Hematopoietic multipotent progenitor cell (in vitro differentiated cells): ENCODE results near the gene ZMYM4. TPM values are rescaled to one million over a fixed set of nuclear protein-coding genes. Genes with fewer than 3 reads are reported as not detected.
A peak's percentile ranks its signal among the peaks of the same experiment; 100 is the strongest.
"Not testable (repeated sequence)": the region's sequence is repeated elsewhere in the genome, so short reads cannot be mapped to it uniquely, and the experiment has no call there.

Experiments used
- DNase-seq, 3 donors: peaks; one replicate each; pipeline ENCODE4 v3.0.0-alpha.2; 2011 to 2015; ENCODE audit warnings: low read depth in 2 of 3, low spot score in 2 of 3
- small RNA-seq: library from RNA; depleted of rRNA; stranded (forward); fragments of <200 nt; gene quantifications from one replicate; pipeline ENCODE3, GENCODE V24; 2012
- total RNA-seq: library from RNA; depleted of rRNA; stranded (reverse); fragments of >200 nt; gene quantifications from one replicate; pipeline ENCODE4 v1.2.3, GENCODE V29; 2012

ZMYM4 gene
- total RNA-seq, 1 donor = 26.7 TPM

- no peak for DNase-seq
Measured at GRCh38 chr1:35448344-35448801, 179.9 kb downstream of the ZMYM4 start.

GRCh38 chr1:35449334-35450008, 181.0 kb downstream of the ZMYM4 start:
- no peak for DNase-seq

GRCh38 chr1:35451125-35451528, 182.6 kb downstream of the ZMYM4 start:
- peak; percentile 54 to 84 (median 59) for DNase-seq

GRCh38 chr1:35452106-35452774, 183.7 kb downstream of the ZMYM4 start:
- DNase-seq = peak in 2 of 3 donors; percentile 18 to 54

GRCh38 chr1:35453031-35453430, 184.5 kb downstream of the ZMYM4 start:
- no peak for DNase-seq

- no peak for DNase-seq
Measured at GRCh38 chr1:35454176-35454575, 185.7 kb downstream of the ZMYM4 start.

- DNase-seq = no peak
Measured at GRCh38 chr1:35454616-35455015, 186.1 kb downstream of the ZMYM4 start.

GRCh38 chr1:35460796-35461195, 192.3 kb downstream of the ZMYM4 start:
- no peak for DNase-seq

- DNase-seq = no peak
Measured at GRCh38 chr1:35461966-35462651, 193.6 kb downstream of the ZMYM4 start.

- no peak for DNase-seq
Measured at GRCh38 chr1:35463232-35463631, 194.7 kb downstream of the ZMYM4 start.

GRCh38 chr1:35463749-35464148, 195.2 kb downstream of the ZMYM4 start:
- not testable (repeated sequence) for DNase-seq

GRCh38 chr1:35466120-35466519, 197.6 kb downstream of the ZMYM4 start:
- no peak for DNase-seq

GRCh38 chr1:35470977-35471613, 202.6 kb downstream of the ZMYM4 start:
- DNase-seq = no peak

Small RNA genes lying within 50 kb of the gene (small RNA-seq; reads per million reads assigned to genes)
- not detected for gene RF00091

Other genes starting within 250 kb of the ZMYM4 start
- 17.8 TPM for gene ZMYM6, start 236.8 kb upstream of the ZMYM4 start, total RNA-seq
- gene ZMYM1, start 189.3 kb upstream of the ZMYM4 start, total RNA-seq = 17.8 TPM
- gene SFPQ, start 75.6 kb upstream of the ZMYM4 start, total RNA-seq = 221 TPM